GM19035 (cell line): Measurements from ENCODE around the gene TACC2.

Experiments
- ATAC-seq: cut with Tn5 transposase; IDR thresholded peaks from one replicate; pipeline ENCODE4 v1.9.1; 2021; ENCODE audit not compliant: unreplicated experiment

The TACC2 gene

GRCh38 chr10:122120008-122120744 lies 131.2 kb downstream of the TACC2 start:
- no peak for ATAC-seq

- ATAC-seq: no peak
Observed at GRCh38 chr10:122121059-122121458, 132.1 kb downstream of the TACC2 start.

- no peak for ATAC-seq
Observed at GRCh38 chr10:122122493-122122892, 133.5 kb downstream of the TACC2 start.

- no peak for ATAC-seq
Observed at GRCh38 chr10:122123186-122123585, 134.2 kb downstream of the TACC2 start.

- ATAC-seq: no peak
Observed at GRCh38 chr10:122124342-122124741, 135.4 kb downstream of the TACC2 start.

- ATAC-seq: no peak
Observed at GRCh38 chr10:122124808-122125207, 135.8 kb downstream of the TACC2 start.

- no peak for ATAC-seq
Observed at GRCh38 chr10:122126763-122127659, 138.0 kb downstream of the TACC2 start.

- no peak for ATAC-seq
Observed at GRCh38 chr10:122127943-122128342, 139.0 kb downstream of the TACC2 start.

GRCh38 chr10:122128357-122128756 lies 139.4 kb downstream of the TACC2 start:
- no peak for ATAC-seq

- ATAC-seq: no peak
Observed at GRCh38 chr10:122130474-122131110, 141.6 kb downstream of the TACC2 start.

- no peak for ATAC-seq
Observed at GRCh38 chr10:122132331-122132755, 143.4 kb downstream of the TACC2 start.

GRCh38 chr10:122132882-122133565 lies 144.1 kb downstream of the TACC2 start:
- no peak for ATAC-seq

GRCh38 chr10:122135251-122136025 lies 146.5 kb downstream of the TACC2 start:
- ATAC-seq: no peak

- no peak for ATAC-seq
Observed at GRCh38 chr10:122138831-122139625, 150.1 kb downstream of the TACC2 start.

GRCh38 chr10:122139627-122140170 lies 150.7 kb downstream of the TACC2 start:
- ATAC-seq: no peak

GRCh38 chr10:122140461-122140902 lies 151.5 kb downstream of the TACC2 start:
- ATAC-seq: no peak

- ATAC-seq: no peak
Observed at GRCh38 chr10:122140941-122141623, 152.1 kb downstream of the TACC2 start.

GRCh38 chr10:122141821-122142640 lies 153.1 kb downstream of the TACC2 start:
- ATAC-seq: no peak
